ENCODE results near the gene ELAVL2. TPM values are rescaled to one million over a fixed set of nuclear protein-coding genes. Genes with fewer than 3 reads are reported as not detected.

The ELAVL2 gene
- total RNA-seq, 1 experiment from 2014 or later, result not detected

- in situ Hi-C loops (cut with HindIII; ENCODE audit: low pct_unique_long_range_greater_than_20kb, low sequenced_read_pairs) (no loop called here), intact Hi-C loops (cut with micrococcal nuclease; ENCODE audit: unreplicated experiment) (no loop called here)
- ATAC-seq (no peak), DNase-seq (ENCODE audit: low read depth, low spot score) (no peak)
- H3K4me1 ChIP-seq (ENCODE audit: control insufficient read depth, insufficient read depth, low read length), result no peaks in the 10 kb centered on the region
- no peaks in the 10 kb centered on the region for H3K9me3 ChIP-seq (ENCODE audit: control insufficient read depth, insufficient read depth, low read depth, low read length)
- no peak overlapping the region for H3K4me3 ChIP-seq (ENCODE audit: low read depth in 2 of 2, low read length in 2 of 2)
- H3K27ac ChIP-seq (ENCODE audit: low read length), result no peak overlapping the region
- no peaks in the 10 kb centered on the region for H3K36me3 ChIP-seq (ENCODE audit: control insufficient read depth, insufficient read depth, low read length)
- TF ChIP-seq SIN3A (IDR thresholded peaks at IDR 0.05; ENCODE audit: borderline replicate concordance, insufficient read depth, low read depth, low read length) (no peak), POLR2AphosphoS5 (IDR thresholded peaks at IDR 0.05; ENCODE audit: low read depth, low read length) (no peak), TCF7L2 (IDR thresholded peaks at IDR 0.05; ENCODE audit: low read depth, low read length) (no peak), REST (IDR thresholded peaks at IDR 0.05; ENCODE audit: insufficient read depth in 1 of 2, low read depth in 2 of 2, low read length in 1 of 2) (no peak)
- TF ChIP-seq, protein P1, sequence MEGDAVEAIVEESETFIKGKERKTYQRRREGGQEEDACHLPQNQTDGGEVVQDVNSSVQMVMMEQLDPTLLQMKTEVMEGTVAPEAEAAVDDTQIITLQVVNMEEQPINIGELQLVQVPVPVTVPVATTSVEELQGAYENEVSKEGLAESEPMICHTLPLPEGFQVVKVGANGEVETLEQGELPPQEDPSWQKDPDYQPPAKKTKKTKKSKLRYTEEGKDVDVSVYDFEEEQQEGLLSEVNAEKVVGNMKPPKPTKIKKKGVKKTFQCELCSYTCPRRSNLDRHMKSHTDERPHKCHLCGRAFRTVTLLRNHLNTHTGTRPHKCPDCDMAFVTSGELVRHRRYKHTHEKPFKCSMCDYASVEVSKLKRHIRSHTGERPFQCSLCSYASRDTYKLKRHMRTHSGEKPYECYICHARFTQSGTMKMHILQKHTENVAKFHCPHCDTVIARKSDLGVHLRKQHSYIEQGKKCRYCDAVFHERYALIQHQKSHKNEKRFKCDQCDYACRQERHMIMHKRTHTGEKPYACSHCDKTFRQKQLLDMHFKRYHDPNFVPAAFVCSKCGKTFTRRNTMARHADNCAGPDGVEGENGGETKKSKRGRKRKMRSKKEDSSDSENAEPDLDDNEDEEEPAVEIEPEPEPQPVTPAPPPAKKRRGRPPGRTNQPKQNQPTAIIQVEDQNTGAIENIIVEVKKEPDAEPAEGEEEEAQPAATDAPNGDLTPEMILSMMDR (IDR thresholded peaks at IDR 0.05), result no peak
- H3K27me3 ChIP-seq (ENCODE audit: control insufficient read depth, insufficient read depth, low read length), result no peaks in the 10 kb centered on the region
- ChIA-PET POLR2A (no interaction called here), CTCF (no interaction called here)
- BruUV-seq (replicated peaks), result no TSS peak
Measured at GRCh38 chr9:23790351-23791260, 35.4 kb downstream of the ELAVL2 start.

DNA sequence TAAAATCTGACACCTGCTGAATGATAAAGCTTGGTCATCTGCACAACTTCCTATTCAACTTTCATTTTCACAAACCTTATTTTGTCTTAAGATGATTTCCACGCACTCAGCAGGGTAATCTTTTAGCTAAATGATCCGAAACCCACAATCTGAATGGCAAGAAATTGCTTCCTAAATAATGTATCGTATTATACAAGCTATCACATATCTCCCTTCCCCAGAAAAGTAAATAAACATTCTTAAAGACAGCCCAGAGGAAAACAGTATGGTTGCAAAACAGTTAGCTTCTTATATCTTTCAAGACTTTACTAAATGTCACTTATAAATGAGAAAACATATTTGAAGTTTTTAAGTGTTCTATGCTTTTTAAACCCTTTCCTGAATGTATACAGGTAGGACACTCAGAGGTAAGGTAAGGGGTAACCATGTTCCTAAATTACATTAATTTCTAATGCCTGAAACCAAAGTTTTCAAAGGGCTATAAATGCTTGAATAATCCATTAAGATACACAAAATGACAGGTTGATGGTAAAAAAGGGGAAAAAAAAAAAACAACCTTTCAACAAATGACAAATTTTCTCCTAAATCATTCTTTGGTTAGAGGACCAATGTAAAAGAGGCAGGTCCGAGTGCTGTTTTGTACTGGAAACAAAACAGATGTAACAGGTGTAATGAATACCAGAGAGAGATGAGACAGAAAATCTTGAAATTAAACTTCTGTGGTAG is 36.3 kb downstream of the ELAVL2 start:
- Histone ChIP-seq H3K27me3 (ENCODE audit: control insufficient read depth, insufficient read depth, low read length) (no peaks in the 10 kb centered on the region), H3K4me3 (ENCODE audit: low read depth in 2 of 2, low read length in 2 of 2) (no peak overlapping the region), H3K4me1 (ENCODE audit: control insufficient read depth, insufficient read depth, low read length) (no peaks in the 10 kb centered on the region), H3K36me3 (ENCODE audit: control insufficient read depth, insufficient read depth, low read length) (no peaks in the 10 kb centered on the region), H3K9me3 (ENCODE audit: control insufficient read depth, insufficient read depth, low read depth, low read length) (no peaks in the 10 kb centered on the region), H3K27ac (ENCODE audit: low read length) (no peak overlapping the region)
- no peak for TF ChIP-seq REST (IDR thresholded peaks at IDR 0.05; ENCODE audit: insufficient read depth in 1 of 2, low read depth in 2 of 2, low read length in 1 of 2)
- no peak for TF ChIP-seq TCF7L2 (IDR thresholded peaks at IDR 0.05; ENCODE audit: low read depth, low read length)
- TF ChIP-seq, protein P1 (IDR thresholded peaks at IDR 0.05), result no peak
- TF ChIP-seq POLR2AphosphoS5 (IDR thresholded peaks at IDR 0.05; ENCODE audit: low read depth, low read length), result no peak
- TF ChIP-seq SIN3A (IDR thresholded peaks at IDR 0.05; ENCODE audit: borderline replicate concordance, insufficient read depth, low read depth, low read length), result no peak
- intact Hi-C loops (cut with micrococcal nuclease; ENCODE audit: unreplicated experiment), result no loop called here
- ATAC-seq (no peak), DNase-seq (ENCODE audit: low read depth, low spot score) (no peak)
- no TSS peak for BruUV-seq (replicated peaks)
- CTCF ChIA-PET, result no interaction called here
- in situ Hi-C loops (cut with HindIII; ENCODE audit: low pct_unique_long_range_greater_than_20kb, low sequenced_read_pairs), result no loop called here
- POLR2A ChIA-PET, result no interaction called here

All from Panc1 (cell line).